ENCODE data around the gene SMAD5. TPM values are rescaled to one million over a fixed set of nuclear protein-coding genes. Genes with fewer than 3 reads are reported as not detected.
A peak's percentile ranks its signal among the peaks of the same experiment; 100 is the strongest.

Gene SMAD5
- total RNA-seq, 1 donor from 2014 or later = 52.7 TPM

- no peak for TF ChIP-seq CTCF (IDR thresholded peaks at IDR 0.05)
- ATAC-seq (no peak), DNase-seq (peak; percentile 51)
- Histone ChIP-seq H3K4me3 (no peak overlapping the region), H3K9me3 (no peaks in the 10 kb centered on the region), H3K27me3 (peaks cover 17% of the 10 kb centered on the region), H3K36me3 (no peaks in the 10 kb centered on the region), H3K27ac (no peak overlapping the region), H3K4me1 (no peaks in the 10 kb centered on the region)
- intact Hi-C loops (cut with DNase I) = no loop called here
Observed at GRCh38 chr5:136215812-136216211, 83.2 kb downstream of the SMAD5 start.

GRCh38 chr5:136216230-136216629 is 83.6 kb downstream of the SMAD5 start:
- intact Hi-C loops (cut with DNase I) = no loop called here
- H3K9me3 ChIP-seq = no peaks in the 10 kb centered on the region

GRCh38 chr5:136221340-136221739 is 88.7 kb downstream of the SMAD5 start:
- H3K27me3 ChIP-seq = peaks cover 13% of the 10 kb centered on the region
- H3K4me1 ChIP-seq = no peaks in the 10 kb centered on the region
- intact Hi-C loops (cut with DNase I) = no loop called here
- H3K36me3 ChIP-seq = no peaks in the 10 kb centered on the region
- no peaks in the 10 kb centered on the region for H3K9me3 ChIP-seq
- TF ChIP-seq CTCF (IDR thresholded peaks at IDR 0.05) = no peak
- ATAC-seq (no peak), DNase-seq (no peak)
- H3K27ac ChIP-seq = no peak overlapping the region
- no peak overlapping the region for H3K4me3 ChIP-seq

More at GRCh38 chr5:136216230-136216629, 83.6 kb downstream of the SMAD5 start:
- Histone ChIP-seq H3K27me3 (peaks cover 17% of the 10 kb centered on the region), H3K4me3 (no peak overlapping the region), H3K4me1 (no peaks in the 10 kb centered on the region), H3K27ac (no peak overlapping the region), H3K36me3 (no peaks in the 10 kb centered on the region)
- DNase-seq = peak; percentile 27
- TF ChIP-seq CTCF (IDR thresholded peaks at IDR 0.05) = no peak
- no peak for ATAC-seq

- DNase-seq (no peak), ATAC-seq (no peak)
- H3K4me3 ChIP-seq = no peak overlapping the region
- no peaks in the 10 kb centered on the region for H3K36me3 ChIP-seq
- H3K27ac ChIP-seq = no peak overlapping the region
- TF ChIP-seq CTCF (IDR thresholded peaks at IDR 0.05) = no peak
- no peaks in the 10 kb centered on the region for H3K4me1 ChIP-seq
- intact Hi-C loops (cut with DNase I) = no loop called here
- H3K27me3 ChIP-seq = peaks cover 16% of the 10 kb centered on the region
- H3K9me3 ChIP-seq = no peaks in the 10 kb centered on the region
Observed at GRCh38 chr5:136222580-136223235, 90.1 kb downstream of the SMAD5 start.

GRCh38 chr5:136225796-136226195 is 93.2 kb downstream of the SMAD5 start:
- Histone ChIP-seq H3K27ac (no peak overlapping the region), H3K9me3 (no peaks in the 10 kb centered on the region), H3K4me3 (no peak overlapping the region), H3K27me3 (peaks cover 18% of the 10 kb centered on the region), H3K36me3 (no peaks in the 10 kb centered on the region), H3K4me1 (no peaks in the 10 kb centered on the region)
- no peak for ATAC-seq
- DNase-seq = no peak
- intact Hi-C loops (cut with DNase I) = no loop called here
- TF ChIP-seq CTCF (IDR thresholded peaks at IDR 0.05) = no peak

GRCh38 chr5:136226401-136226800 is 93.8 kb downstream of the SMAD5 start:
- no peaks in the 10 kb centered on the region for H3K36me3 ChIP-seq
- no peak for TF ChIP-seq CTCF (IDR thresholded peaks at IDR 0.05)
- ATAC-seq (no peak), DNase-seq (no peak)
- H3K27me3 ChIP-seq = peaks cover 18% of the 10 kb centered on the region
- H3K27ac ChIP-seq = no peak overlapping the region
- intact Hi-C loops (cut with DNase I) = no loop called here
- no peak overlapping the region for H3K4me3 ChIP-seq
- H3K9me3 ChIP-seq = no peaks in the 10 kb centered on the region
- H3K4me1 ChIP-seq = no peaks in the 10 kb centered on the region

Measured in upper lobe of right lung (tissue), 1 donor.